Peyer's patch (tissue), 4 donors: ENCODE measurements around the gene ELK4. TPM values are rescaled to one million over a fixed set of nuclear protein-coding genes. Genes with fewer than 3 reads are reported as not detected.

Experiments
- DNase-seq, 3 donors: peaks; one replicate each; pipeline ENCODE4 v3.0.0-alpha.2; 2017 to 2019
- H3K27ac ChIP-seq, 4 donors: fragments of 200-600 bp; sonication (generic); one replicate each; pipeline ENCODE4 v1.5.1; 2016 to 2019
- H3K27me3 ChIP-seq, 2 donors: fragments of 200-600 bp; sonication (generic); one replicate each; pipeline ENCODE4 v1.5.1; 2019
- H3K36me3 ChIP-seq, 3 donors: fragments of 200-600 bp; sonication (generic); one replicate each; pipeline ENCODE4 v1.5.1; 2016 to 2019
- H3K4me1 ChIP-seq, 4 donors: fragments of 200-600 bp; sonication (generic); one replicate each; pipeline ENCODE4 v1.5.1; 2016 to 2019
- H3K4me3 ChIP-seq, 4 donors: fragments of 200-600 bp; sonication (generic); 1 replicate in 3 of 4; 2 replicates in 1 of 4; pipeline ENCODE4 v1.5.1; 2016 to 2019; ENCODE audit warnings: mild to moderate bottlenecking in 1 of 4
- H3K9me3 ChIP-seq, 4 donors: fragments of 200-600 bp; sonication (generic); one replicate each; pipeline ENCODE4 v1.5.1; 2016 to 2019; ENCODE audit warnings: mild to moderate bottlenecking in 1 of 4
- POLR2A ChIP-seq, 2 donors: fragments of 450-650 bp; IDR thresholded peaks; one replicate each; pipeline ENCODE4 v1.5.1; 2017; ENCODE audit warnings: antibody characterized with exemption in 2 of 2, mild to moderate bottlenecking in 2 of 2, moderate library complexity in 2 of 2
- total RNA-seq, 4 donors: library from RNA; depleted of rRNA; stranded (reverse); fragments of >200 nt; gene quantifications; one replicate each; pipeline ENCODE4 v1.1.0, GENCODE V29; 2016
- TF ChIP-seq, protein P1 (sequence below), 6 experiments: fragments of 450-650 bp in 4 of 6; fragments of 200-600 bp in 2 of 6; sonication (generic) in 1 of 6; IDR thresholded peaks; one replicate each; pipeline ENCODE4 v1.5.1; 2017 to 2019; ENCODE audit warnings: antibody characterized with exemption in 6 of 6, mild to moderate bottlenecking in 3 of 6, moderate library complexity in 1 of 6

ELK4 gene
- total RNA-seq, 4 donors from 2014 or later, result 16.6 to 66.8 (median 23.7) TPM

GRCh38 chr1:205652984-205653383 is 21.2 kb upstream of the ELK4 start:
- no peak for TF ChIP-seq POLR2A (IDR thresholded peaks at IDR 0.05)
- TF ChIP-seq, protein P1, sequence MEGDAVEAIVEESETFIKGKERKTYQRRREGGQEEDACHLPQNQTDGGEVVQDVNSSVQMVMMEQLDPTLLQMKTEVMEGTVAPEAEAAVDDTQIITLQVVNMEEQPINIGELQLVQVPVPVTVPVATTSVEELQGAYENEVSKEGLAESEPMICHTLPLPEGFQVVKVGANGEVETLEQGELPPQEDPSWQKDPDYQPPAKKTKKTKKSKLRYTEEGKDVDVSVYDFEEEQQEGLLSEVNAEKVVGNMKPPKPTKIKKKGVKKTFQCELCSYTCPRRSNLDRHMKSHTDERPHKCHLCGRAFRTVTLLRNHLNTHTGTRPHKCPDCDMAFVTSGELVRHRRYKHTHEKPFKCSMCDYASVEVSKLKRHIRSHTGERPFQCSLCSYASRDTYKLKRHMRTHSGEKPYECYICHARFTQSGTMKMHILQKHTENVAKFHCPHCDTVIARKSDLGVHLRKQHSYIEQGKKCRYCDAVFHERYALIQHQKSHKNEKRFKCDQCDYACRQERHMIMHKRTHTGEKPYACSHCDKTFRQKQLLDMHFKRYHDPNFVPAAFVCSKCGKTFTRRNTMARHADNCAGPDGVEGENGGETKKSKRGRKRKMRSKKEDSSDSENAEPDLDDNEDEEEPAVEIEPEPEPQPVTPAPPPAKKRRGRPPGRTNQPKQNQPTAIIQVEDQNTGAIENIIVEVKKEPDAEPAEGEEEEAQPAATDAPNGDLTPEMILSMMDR (IDR thresholded peaks at IDR 0.05), result no peak
- no peak for DNase-seq
- no peak overlapping the region for H3K4me3 ChIP-seq
- peaks cover 0 to 3% (median 0%) of the 10 kb centered on the region in 3 donors for H3K36me3 ChIP-seq
- H3K4me1 ChIP-seq, result no peaks in the 10 kb centered on the region
- no peak overlapping the region for H3K27ac ChIP-seq
- no peaks in the 10 kb centered on the region for H3K9me3 ChIP-seq
- H3K27me3 ChIP-seq, result no peaks in the 10 kb centered on the region

DNA sequence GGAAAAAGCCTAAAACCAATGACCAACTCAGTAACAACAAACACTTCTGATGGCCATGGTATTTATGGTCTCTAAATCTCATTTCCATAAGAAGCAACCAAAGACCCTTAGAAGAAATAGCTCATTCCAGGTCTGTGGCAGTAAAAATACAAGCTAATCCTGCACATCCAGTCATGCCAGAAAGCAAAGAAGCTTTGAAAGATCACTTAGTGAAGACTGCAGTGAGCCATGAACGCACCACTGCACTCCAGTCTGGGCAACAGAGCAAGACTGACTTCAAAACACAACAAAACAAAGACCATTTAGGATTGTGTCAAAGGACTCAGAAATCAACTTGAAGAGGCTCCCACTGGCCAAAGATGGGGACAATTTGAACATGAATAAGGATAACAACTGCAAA is 18.4 kb upstream of the ELK4 start:
- H3K27me3 ChIP-seq, result no peaks in the 10 kb centered on the region
- no peaks in the 10 kb centered on the region for H3K4me1 ChIP-seq
- no peak overlapping the region for H3K4me3 ChIP-seq
- peaks cover 0 to 3% (median 0%) of the 10 kb centered on the region in 3 donors for H3K36me3 ChIP-seq
- no peaks in the 10 kb centered on the region for H3K9me3 ChIP-seq
- no peak overlapping the region for H3K27ac ChIP-seq
- TF ChIP-seq POLR2A (IDR thresholded peaks at IDR 0.05), result no peak
- TF ChIP-seq, protein P1 (IDR thresholded peaks at IDR 0.05), result no peak
- no peak for DNase-seq

DNA sequence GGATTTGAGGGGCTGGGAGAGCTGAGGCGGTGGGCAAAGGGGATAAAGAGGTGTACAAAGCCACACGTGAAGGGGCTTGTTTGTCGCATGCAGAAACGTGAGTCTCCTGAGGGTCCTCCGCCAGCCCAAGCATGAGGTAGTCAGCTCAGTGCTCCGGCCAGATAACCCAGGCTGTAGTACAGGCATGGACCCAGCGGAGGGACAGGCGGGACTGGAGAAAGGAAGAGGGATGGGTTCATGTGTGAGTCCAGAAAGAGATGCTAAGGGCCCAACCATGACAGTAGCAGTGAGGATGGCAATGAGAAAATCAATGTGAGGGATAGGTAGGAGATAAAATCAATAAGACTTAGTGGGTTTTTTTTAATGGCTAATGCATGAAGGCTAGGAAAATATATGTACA is 13.7 kb upstream of the ELK4 start:
- Histone ChIP-seq H3K9me3 (no peaks in the 10 kb centered on the region), H3K27ac (no peak overlapping the region), H3K4me1 (no peaks in the 10 kb centered on the region), H3K27me3 (no peaks in the 10 kb centered on the region), H3K36me3 (no peaks in the 10 kb centered on the region), H3K4me3 (no peak overlapping the region)
- DNase-seq, result no peak
- no peak for TF ChIP-seq POLR2A (IDR thresholded peaks at IDR 0.05)
- TF ChIP-seq, protein P1 (IDR thresholded peaks at IDR 0.05), result no peak

DNA sequence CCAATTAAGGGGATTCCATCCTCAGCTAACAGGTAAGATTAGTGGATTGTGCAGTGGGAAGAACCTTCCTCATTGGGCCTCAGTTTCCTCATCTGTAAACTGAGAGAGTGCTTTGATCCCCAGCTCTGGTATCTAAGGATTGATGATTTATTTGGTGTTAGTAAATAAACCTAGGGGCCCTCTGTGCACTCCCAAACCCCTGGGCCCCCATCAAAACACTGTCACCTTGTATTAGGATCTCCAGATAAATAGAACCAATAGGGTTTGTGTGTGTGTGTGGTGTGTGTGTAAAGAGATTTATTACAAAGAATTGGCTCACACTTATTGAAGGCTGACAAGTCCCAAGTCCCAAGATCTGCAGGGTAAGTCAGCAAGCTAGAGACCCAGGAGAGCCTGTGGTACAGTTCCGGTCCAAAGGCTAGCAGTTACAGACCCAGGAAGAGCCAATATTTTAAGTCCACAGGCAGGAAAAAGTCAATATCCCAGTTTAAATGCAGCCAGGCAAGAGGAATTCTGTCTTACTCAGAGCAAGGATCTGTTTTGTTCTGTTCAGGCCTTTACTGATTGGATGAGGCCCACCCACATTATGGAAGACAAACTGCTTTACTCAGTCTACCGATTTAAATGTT is 11.0 kb upstream of the ELK4 start:
- DNase-seq, result no peak
- TF ChIP-seq, protein P1 (IDR thresholded peaks at IDR 0.05), result no peak
- TF ChIP-seq POLR2A (IDR thresholded peaks at IDR 0.05), result no peak
- H3K27ac ChIP-seq, result no peak overlapping the region
- H3K36me3 ChIP-seq, result no peaks in the 10 kb centered on the region
- no peaks in the 10 kb centered on the region for H3K9me3 ChIP-seq
- H3K4me1 ChIP-seq, result no peaks in the 10 kb centered on the region
- no peak overlapping the region for H3K4me3 ChIP-seq
- no peaks in the 10 kb centered on the region for H3K27me3 ChIP-seq

DNA sequence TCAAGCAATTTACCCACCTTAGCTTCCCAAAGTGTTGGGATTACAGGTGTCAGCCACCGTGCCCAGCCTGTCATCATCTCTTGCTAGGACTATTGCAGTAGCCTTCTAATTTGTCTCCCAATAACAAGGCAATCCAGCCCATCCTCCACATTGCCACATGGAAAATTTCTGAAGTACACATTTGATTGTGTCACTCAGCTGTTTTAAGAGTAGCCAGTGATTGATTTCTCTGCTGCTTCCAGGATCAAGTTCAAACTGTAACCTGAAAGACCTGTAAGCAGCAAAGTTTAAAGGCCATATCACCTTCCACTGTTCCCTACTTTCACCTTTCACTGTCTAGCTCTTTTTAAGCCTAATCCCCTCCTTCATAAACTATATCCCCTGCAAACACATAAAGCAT is 7.8 kb upstream of the ELK4 start:
- Histone ChIP-seq H3K4me3 (no peak overlapping the region), H3K27ac (no peak overlapping the region), H3K27me3 (no peaks in the 10 kb centered on the region), H3K9me3 (no peaks in the 10 kb centered on the region), H3K36me3 (no peaks in the 10 kb centered on the region), H3K4me1 (no peaks in the 10 kb centered on the region)
- TF ChIP-seq, protein P1 (IDR thresholded peaks at IDR 0.05), result no peak
- no peak for TF ChIP-seq POLR2A (IDR thresholded peaks at IDR 0.05)
- DNase-seq, result no peak
